Skeletal muscle satellite cell (primary cell): Measurements from ENCODE around the gene IL21R.

Experiments
- H3K27me3 ChIP-seq: 2 replicates; pipeline ENCODE4 v1.7.0; 2013; ENCODE audit warnings: low read length; ENCODE audit not compliant: control insufficient read depth, insufficient read depth
- H3K36me3 ChIP-seq: 2 replicates; pipeline ENCODE4 v1.7.0; 2013; ENCODE audit warnings: mild to moderate bottlenecking, control low read depth, low read length; ENCODE audit not compliant: insufficient read depth
- H3K4me1 ChIP-seq: 2 replicates; pipeline ENCODE4 v1.7.0; 2013; ENCODE audit warnings: low read length; ENCODE audit not compliant: control insufficient read depth, insufficient read depth
- H3K4me2 ChIP-seq: 2 replicates; pipeline ENCODE4 v1.7.0; 2013; ENCODE audit warnings: mild to moderate bottlenecking, low read length
- H3K4me3 ChIP-seq: 2 replicates; pipeline ENCODE4 v1.7.0; 2013; ENCODE audit warnings: low read length
- H3K9ac ChIP-seq: 2 replicates; pipeline ENCODE4 v1.7.0; 2013; ENCODE audit warnings: mild to moderate bottlenecking, low read depth, low read length, moderate library complexity
- H3K9me3 ChIP-seq: replicated peaks from 2 replicates; pipeline ENCODE4 v1.7.0; 2013; ENCODE audit warnings: mild to moderate bottlenecking, control low read depth, low read length

The IL21R gene

DNA sequence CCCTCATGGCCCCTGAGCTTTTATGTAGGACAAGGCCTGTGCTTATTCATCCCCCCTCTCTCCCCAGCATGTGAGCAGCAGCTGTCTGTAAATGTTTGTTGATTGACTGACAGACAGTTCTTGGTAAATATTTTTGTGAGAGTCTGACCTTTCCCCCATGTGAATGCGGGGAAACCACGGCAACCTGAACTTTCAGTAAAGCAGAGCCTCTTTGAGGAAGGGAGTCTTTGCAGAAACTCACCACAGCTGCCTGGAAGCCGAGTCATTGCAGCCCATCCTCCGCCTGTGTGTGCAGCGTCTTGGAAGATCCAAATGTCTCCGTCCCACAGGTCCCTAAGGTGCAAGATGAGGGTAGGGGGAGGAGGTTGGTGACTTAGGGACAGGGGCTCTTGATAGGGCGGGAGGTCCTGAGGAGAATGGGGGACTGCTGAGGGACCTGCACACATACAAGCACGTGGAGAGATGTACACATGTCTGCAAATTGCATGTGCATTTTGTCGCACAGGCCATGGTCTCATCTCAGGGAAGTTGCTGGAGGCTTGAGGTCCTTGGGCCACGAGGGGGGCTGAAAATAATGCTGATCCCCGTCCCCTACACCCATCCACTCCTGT is 23.0 kb upstream of the IL21R start:
- Histone ChIP-seq H3K27me3 (no peaks in the 10 kb centered on the region), H3K9me3 (peaks cover 4% of the 10 kb centered on the region), H3K9ac (no peak overlapping the region), H3K4me2 (no peak overlapping the region), H3K4me3 (no peak overlapping the region), H3K4me1 (no peaks in the 10 kb centered on the region), H3K36me3 (no peaks in the 10 kb centered on the region)

DNA sequence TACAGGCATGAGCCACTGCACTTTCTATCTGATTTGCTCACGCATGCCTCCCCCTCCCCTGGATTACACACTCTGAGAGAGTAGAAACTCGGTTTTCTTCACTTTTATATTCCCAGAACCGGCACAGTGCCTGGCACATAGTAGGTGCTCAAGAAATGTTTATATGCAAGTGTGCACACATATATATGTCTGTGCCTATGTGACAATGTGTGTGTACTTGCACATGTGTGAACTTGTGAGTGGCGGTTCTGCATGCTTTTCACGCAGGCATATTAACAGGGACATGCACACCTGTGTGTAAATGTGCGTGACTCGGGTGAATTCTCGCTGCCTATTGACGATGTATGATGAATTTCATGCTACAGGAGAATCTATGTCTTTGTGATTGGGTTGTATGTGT is 22.1 kb upstream of the IL21R start:
- Histone ChIP-seq H3K9me3 (peaks cover 5% of the 10 kb centered on the region), H3K9ac (no peak overlapping the region), H3K4me1 (no peaks in the 10 kb centered on the region), H3K27me3 (no peaks in the 10 kb centered on the region), H3K4me2 (no peak overlapping the region), H3K4me3 (no peak overlapping the region), H3K36me3 (no peaks in the 10 kb centered on the region)

DNA sequence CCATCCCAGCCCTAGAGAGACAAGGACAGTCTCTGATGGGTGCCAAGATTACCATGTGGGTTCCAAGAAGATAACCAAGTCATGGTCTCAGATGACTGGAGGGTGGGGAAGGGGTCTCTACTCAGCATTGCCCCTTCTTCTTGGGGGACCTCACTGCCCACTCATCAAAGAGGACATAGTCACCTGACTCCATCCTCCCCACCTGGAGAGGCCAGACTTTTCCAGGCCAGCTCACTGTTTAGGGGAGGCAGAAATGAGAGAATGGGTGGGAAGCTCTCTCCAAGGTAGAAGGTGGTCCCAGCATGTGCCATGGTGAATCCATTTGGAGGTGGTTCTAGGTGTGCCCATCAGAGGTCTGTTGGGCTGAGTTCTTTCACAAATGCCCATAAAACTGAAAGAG is 20.7 kb upstream of the IL21R start:
- no peak overlapping the region for H3K9ac ChIP-seq
- H3K9me3 ChIP-seq, result peaks cover 5% of the 10 kb centered on the region
- H3K4me1 ChIP-seq, result no peaks in the 10 kb centered on the region

DNA sequence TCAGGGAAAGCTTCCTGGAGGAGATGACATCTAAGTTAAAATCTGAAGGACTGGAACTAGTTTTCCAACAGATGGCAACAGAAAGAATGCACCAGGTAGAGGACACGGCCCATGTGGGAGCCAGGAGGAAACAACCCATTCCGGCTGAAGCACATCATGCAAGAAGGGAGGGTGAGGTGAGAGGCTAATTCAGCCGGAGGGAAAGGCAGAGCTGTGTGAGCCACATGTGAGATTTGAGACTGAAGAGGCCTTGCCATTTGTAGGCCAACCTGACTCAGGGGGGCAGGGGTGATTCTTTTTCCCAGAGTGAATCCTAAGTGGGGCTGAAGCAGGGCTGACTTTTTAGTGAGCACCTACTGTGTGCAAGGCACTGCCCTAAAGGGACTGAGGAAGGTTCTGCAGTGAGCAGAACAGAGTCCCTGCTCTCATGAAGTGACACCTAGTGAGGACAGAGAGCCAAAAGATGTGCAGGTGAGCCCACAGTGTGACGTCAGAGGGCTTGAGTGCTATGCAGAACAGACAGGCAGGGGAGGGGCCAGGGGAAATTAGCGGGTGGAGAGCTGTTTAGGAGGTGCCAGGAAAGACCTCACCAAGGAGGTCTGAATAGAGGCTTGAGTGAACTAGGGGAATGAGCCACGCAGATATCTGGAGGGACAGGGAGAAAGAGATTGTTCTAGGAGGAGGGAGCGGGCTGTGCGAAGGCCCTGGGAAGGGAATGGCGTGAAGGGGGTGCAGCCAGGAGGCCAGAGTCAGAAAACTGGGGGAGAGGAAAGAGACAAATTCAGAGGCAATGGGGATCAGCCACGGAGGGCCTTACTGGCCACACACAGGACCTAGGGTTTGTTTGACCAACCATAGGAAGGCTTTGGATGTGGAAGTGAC is 19.8 kb upstream of the IL21R start:
- Histone ChIP-seq H3K9me3 (peaks cover 5% of the 10 kb centered on the region), H3K4me1 (no peaks in the 10 kb centered on the region), H3K9ac (no peak overlapping the region), H3K27me3 (no peaks in the 10 kb centered on the region), H3K4me2 (no peak overlapping the region), H3K4me3 (no peak overlapping the region), H3K36me3 (no peaks in the 10 kb centered on the region)

More for the DNA sequence above, 20.7 kb upstream of the IL21R start:
- Histone ChIP-seq H3K4me2 (no peak overlapping the region), H3K27me3 (no peaks in the 10 kb centered on the region), H3K36me3 (no peaks in the 10 kb centered on the region), H3K4me3 (no peak overlapping the region)

DNA sequence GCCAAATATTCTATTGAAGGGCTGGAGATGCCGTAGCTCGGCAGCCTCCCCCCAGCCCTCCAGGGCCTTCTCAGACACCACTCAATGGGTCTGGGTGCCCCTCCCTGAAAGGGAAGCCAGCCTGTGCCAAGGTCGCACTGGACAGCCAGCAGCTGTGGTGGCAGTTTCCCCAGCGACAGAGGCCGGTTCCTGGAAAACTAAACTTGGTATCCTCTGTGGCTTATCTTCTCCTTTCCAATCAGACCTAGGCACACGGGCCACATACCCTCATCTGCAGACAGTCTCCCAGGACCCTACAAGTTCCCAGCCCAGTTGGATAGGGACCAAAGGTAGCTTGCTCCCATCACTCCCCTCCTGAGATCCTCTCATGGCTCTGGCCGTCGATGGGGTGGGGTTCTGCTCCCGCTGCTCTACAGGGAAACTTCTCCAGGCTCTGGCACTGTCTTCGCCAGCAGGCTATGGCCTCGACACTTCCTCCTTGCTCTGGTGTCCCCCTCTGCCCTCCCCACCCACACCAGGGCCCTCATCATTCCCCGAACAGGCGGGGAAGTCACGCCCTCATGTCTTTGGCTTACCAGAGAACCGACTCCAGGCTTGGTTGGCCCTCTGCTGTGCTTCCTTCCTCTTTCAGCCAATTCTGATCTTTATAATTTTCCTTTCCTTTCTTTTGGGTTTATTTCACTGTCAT is 18.3 kb upstream of the IL21R start:
- no peak overlapping the region for H3K4me3 ChIP-seq
- no peaks in the 10 kb centered on the region for H3K27me3 ChIP-seq
- peaks cover 3% of the 10 kb centered on the region for H3K4me1 ChIP-seq
- no peaks in the 10 kb centered on the region for H3K36me3 ChIP-seq
- H3K9ac ChIP-seq, result no peak overlapping the region
- H3K9me3 ChIP-seq, result peaks cover 5% of the 10 kb centered on the region
- no peak overlapping the region for H3K4me2 ChIP-seq

DNA sequence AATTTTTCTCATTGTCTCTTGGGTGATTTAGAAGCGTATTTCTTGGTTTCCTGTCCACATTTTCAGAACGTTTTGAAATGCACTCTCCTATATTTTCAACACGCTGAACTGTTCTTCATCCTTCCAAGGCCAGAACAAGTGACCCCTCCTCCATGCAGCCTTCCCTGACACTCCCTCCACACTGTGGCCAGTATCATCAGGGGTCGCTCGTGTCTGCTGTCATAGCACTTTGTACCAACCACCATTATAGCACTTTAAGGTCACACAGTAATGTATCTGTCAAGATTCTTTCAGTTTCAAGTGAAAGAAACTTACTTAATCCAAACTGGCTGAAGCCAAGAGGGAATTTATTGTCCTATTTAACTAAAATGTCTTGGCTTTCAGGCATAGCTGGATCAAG is 17.5 kb upstream of the IL21R start:
- no peaks in the 10 kb centered on the region for H3K36me3 ChIP-seq
- peaks cover 5% of the 10 kb centered on the region for H3K9me3 ChIP-seq

DNA sequence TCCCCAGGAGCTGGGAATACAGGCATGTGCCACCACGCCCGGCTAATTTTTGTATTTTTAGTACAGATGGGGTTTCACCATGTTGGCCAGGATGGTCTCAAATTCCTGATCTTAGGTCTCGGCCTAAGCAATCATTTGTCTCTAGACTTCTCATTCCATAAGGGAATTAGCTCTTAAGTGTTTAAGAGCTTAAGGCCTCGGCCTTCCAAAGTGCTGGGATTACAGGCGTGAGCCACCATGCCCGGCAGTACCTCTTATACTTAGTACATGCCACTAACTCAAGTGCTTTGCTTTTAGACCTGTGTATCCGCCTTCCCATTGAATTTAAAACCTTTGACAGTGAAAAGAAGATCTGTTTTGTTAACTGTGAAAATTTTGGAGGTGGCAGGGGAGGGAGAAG is 16.6 kb upstream of the IL21R start:
- H3K4me3 ChIP-seq, result no peak overlapping the region
- no peak overlapping the region for H3K9ac ChIP-seq
- H3K36me3 ChIP-seq, result no peaks in the 10 kb centered on the region
- H3K4me2 ChIP-seq, result no peak overlapping the region
- H3K27me3 ChIP-seq, result no peaks in the 10 kb centered on the region
- H3K4me1 ChIP-seq, result peaks cover 3% of the 10 kb centered on the region
- H3K9me3 ChIP-seq, result peaks cover 5% of the 10 kb centered on the region

More for the DNA sequence above, 17.5 kb upstream of the IL21R start:
- H3K4me3 ChIP-seq, result no peak overlapping the region
- H3K27me3 ChIP-seq, result no peaks in the 10 kb centered on the region
- no peak overlapping the region for H3K9ac ChIP-seq
- H3K4me2 ChIP-seq, result no peak overlapping the region
- peaks cover 3% of the 10 kb centered on the region for H3K4me1 ChIP-seq

DNA sequence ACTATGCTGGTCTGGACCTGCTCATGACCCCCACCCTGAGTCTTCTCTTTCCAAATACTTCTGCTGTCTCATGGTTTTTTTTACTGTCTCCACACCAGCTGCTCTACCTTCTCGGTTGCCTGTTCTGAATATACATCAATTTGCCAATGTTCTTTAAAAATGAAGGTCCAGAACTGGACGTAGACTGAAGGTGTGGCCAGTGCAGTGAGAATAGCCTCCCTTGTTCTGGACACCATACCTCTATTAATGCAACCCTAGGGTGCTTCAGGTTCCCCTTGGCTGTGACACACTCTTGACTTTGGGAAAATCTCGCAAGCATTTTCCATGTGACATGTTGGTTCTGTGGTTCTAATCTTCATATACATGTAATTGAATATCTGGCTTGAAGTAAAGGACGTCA is 15.3 kb upstream of the IL21R start:
- Histone ChIP-seq H3K9me3 (peaks cover 5% of the 10 kb centered on the region), H3K4me3 (no peak overlapping the region), H3K9ac (no peak overlapping the region), H3K36me3 (no peaks in the 10 kb centered on the region), H3K4me1 (peaks cover 3% of the 10 kb centered on the region), H3K4me2 (no peak overlapping the region), H3K27me3 (no peaks in the 10 kb centered on the region)

DNA sequence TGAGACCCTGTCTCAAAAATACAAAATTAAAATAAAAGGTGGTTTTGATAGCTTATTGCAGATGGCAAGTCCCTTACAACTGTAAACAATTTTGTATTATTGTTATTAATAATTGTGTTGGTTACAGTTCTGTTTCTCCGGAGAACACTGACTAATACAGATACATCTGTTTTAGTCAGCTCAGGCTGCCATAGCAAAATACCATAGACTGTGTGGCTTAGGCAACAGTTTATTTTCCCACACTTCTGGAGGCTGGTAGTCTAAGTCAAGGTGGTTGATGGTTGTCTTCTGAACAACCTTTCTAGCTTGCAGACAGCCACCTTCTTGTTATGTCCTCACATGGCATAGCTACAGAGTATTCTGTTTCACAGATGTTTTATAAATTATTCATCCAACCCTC is 14.2 kb upstream of the IL21R start:
- Histone ChIP-seq H3K36me3 (no peaks in the 10 kb centered on the region), H3K4me3 (no peak overlapping the region), H3K27me3 (no peaks in the 10 kb centered on the region), H3K4me1 (peaks cover 3% of the 10 kb centered on the region), H3K9me3 (peaks cover 9% of the 10 kb centered on the region), H3K4me2 (no peak overlapping the region), H3K9ac (no peak overlapping the region)

DNA sequence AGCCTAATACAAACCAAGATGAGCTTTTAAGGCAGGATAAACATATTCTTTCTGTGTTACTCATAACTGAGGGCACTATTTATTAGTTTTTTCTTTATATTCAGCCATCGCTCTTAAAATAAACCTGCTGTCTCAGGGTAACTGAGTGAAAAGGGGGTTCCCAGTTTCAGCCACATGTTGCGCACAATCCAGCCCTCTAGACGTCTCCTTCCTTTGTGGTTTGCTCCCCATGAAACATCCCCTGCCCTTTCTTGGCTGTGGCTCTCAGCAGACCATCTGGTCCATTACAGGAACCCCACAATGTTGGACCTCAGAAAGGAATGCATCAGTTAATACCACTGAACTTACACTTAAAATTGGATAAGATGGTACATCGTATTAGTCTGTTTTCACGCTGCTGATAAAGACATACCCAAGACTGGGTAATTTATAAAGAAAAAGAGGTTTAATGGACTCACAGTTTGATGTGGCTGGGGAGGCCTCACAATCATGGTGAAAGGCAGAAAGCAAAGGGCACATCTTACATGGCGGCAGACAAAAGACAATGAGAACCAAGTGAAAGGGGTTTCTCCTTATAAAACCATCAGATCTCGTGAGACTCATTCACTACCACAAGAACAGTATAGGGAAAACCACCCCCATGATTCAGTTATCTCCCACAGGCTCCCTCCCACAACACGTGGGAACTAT is 12.6 kb upstream of the IL21R start:
- H3K9ac ChIP-seq, result no peak overlapping the region
- H3K27me3 ChIP-seq, result no peaks in the 10 kb centered on the region
- H3K36me3 ChIP-seq, result no peaks in the 10 kb centered on the region
- no peak overlapping the region for H3K4me2 ChIP-seq
- peaks cover 3% of the 10 kb centered on the region for H3K4me1 ChIP-seq
- H3K9me3 ChIP-seq, result peaks cover 6% of the 10 kb centered on the region
- no peak overlapping the region for H3K4me3 ChIP-seq

DNA sequence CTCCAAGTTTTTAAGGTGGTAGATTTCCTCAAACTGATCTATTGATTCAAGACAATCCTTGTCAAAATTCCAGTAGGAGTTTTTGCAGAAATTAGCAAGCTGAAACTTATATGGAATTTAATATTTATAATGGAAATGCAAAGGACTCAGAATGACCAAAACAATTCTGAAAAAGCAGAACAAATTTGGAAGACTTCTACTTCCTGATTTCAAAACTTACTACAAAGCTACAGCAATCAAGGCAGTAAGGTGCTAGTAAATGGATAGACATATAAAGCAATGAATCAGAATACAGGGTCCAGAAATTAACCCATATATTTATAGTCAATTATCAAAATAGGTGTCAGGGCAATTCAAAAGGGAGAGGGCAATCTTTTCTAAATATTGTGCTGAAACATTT is 11.8 kb upstream of the IL21R start:
- H3K4me3 ChIP-seq, result no peak overlapping the region

More for the DNA sequence above, 11.8 kb upstream of the IL21R start:
- H3K36me3 ChIP-seq, result no peaks in the 10 kb centered on the region
- H3K4me1 ChIP-seq, result peaks cover 3% of the 10 kb centered on the region
- peaks cover 6% of the 10 kb centered on the region for H3K9me3 ChIP-seq
- H3K4me2 ChIP-seq, result no peak overlapping the region
- H3K9ac ChIP-seq, result no peak overlapping the region
- no peaks in the 10 kb centered on the region for H3K27me3 ChIP-seq
